ENCODE measurements around the gene SHCBP1L. TPM values are rescaled to one million over a fixed set of nuclear protein-coding genes. Genes with fewer than 3 reads are reported as not detected.

Gene SHCBP1L
- total and polyA plus RNA-seq, 2 donors (not counting 1 experiment from before 2014, with no cell fraction given), result not detected

- Histone ChIP-seq H3K4me1 (ENCODE audit: control insufficient read depth in 2 of 2, insufficient read depth in 2 of 2, low read length in 2 of 2) (no peaks in the 10 kb centered on the region), H3K27me3 (replicated peaks in 1 of 4; ENCODE audit: control extremely low read depth in 1 of 4, control insufficient read depth in 3 of 4, insufficient read depth in 4 of 4, low read length in 3 of 4) (peaks cover 0 to 6% (median 2%) of the 10 kb centered on the region in 4 experiments), H3K4me2 (replicated peaks; ENCODE audit: low read depth, low read length, poor library complexity, severe bottlenecking) (no peak overlapping the region), H4K20me1 (ENCODE audit: control insufficient read depth, insufficient read depth, low read length, poor library complexity, severe bottlenecking) (no peaks in the 10 kb centered on the region), H3K9ac (ENCODE audit: low read length) (no peak overlapping the region), H3K36me3 (replicated peaks in 1 of 2; ENCODE audit: control extremely low read depth in 1 of 2, control insufficient read depth in 1 of 2, extremely low read depth in 1 of 2, insufficient read depth in 2 of 2, low read length in 1 of 2) (no peaks in the 10 kb centered on the region), H3K79me2 (ENCODE audit: control insufficient read depth, insufficient read depth, low read length) (no peaks in the 10 kb centered on the region), H3K9me3 (ENCODE audit: control extremely low read depth in 1 of 3, control insufficient read depth in 2 of 3, insufficient read depth in 1 of 3, low read length in 2 of 3) (peaks cover 0 to 13% (median 2%) of the 10 kb centered on the region in 3 donors), H3K27ac (ENCODE audit: low read length in 2 of 2) (no peak overlapping the region), H3K4me3 (ENCODE audit: control extremely low read depth in 1 of 5, extremely low read depth in 1 of 5, insufficient read depth in 1 of 5, low read depth in 2 of 5, low read length in 4 of 5) (no peak overlapping the region), H2AFZ (ENCODE audit: insufficient read depth, low read depth, low read length, poor library complexity, severe bottlenecking) (no peak overlapping the region)
- intact Hi-C loops (cut with micrococcal nuclease), result no loop called here
- POLR2A ChIA-PET, result no interaction called here
- CTCF ChIA-PET, result no interaction called here
- H3K4me3 Mint-ChIP-seq, result no peak overlapping the region
- ATAC-seq (ENCODE audit: low read depth), result no peak
- no peak for DNase-seq
- peaks cover 2% of the 10 kb centered on the region for H3K9me3 Mint-ChIP-seq (ENCODE audit: insufficient read depth)
- TF ChIP-seq CTCF (IDR thresholded peaks at IDR 0.05) (no peak), EZH2 (IDR thresholded peaks at IDR 0.05; ENCODE audit: borderline replicate concordance, insufficient read depth, low read depth, low read length, poor library complexity, severe bottlenecking) (no peak)
- no peaks in the 10 kb centered on the region for H3K4me1 Mint-ChIP-seq
- WGBS (ENCODE audit: insufficient coverage), result no CpG with 5 or more reads among the region's 1 CpG
- H3K27ac Mint-ChIP-seq, result no peak overlapping the region
- H3K27me3 Mint-ChIP-seq, result peaks cover 14% of the 10 kb centered on the region
Observed at GRCh38 chr1:182910143-182910542, 42.8 kb downstream of the SHCBP1L start.

- H3K4me1 Mint-ChIP-seq, result no peaks in the 10 kb centered on the region
- whole genome bisulfite sequencing (ENCODE audit: insufficient coverage), result 87% methylated on average over 3 of the region's 4 CpGs
- H3K4me2 ChIP-seq (replicated peaks; ENCODE audit: low read depth, low read length, poor library complexity, severe bottlenecking), result no peak overlapping the region
Observed at GRCh38 chr1:182909578-182909977, 43.4 kb downstream of the SHCBP1L start.

More at GRCh38 chr1:182909578-182909977, 43.4 kb downstream of the SHCBP1L start:
- Histone ChIP-seq H3K4me3 (ENCODE audit: control extremely low read depth in 1 of 5, extremely low read depth in 1 of 5, insufficient read depth in 1 of 5, low read depth in 2 of 5, low read length in 4 of 5) (no peak overlapping the region), H3K9me3 (ENCODE audit: control extremely low read depth in 1 of 3, control insufficient read depth in 2 of 3, insufficient read depth in 1 of 3, low read length in 2 of 3) (peaks cover 0 to 13% (median 2%) of the 10 kb centered on the region in 3 donors), H3K27ac (ENCODE audit: low read length in 2 of 2) (no peak overlapping the region), H3K36me3 (replicated peaks in 1 of 2; ENCODE audit: control extremely low read depth in 1 of 2, control insufficient read depth in 1 of 2, extremely low read depth in 1 of 2, insufficient read depth in 2 of 2, low read length in 1 of 2) (no peaks in the 10 kb centered on the region), H4K20me1 (ENCODE audit: control insufficient read depth, insufficient read depth, low read length, poor library complexity, severe bottlenecking) (no peaks in the 10 kb centered on the region), H2AFZ (ENCODE audit: insufficient read depth, low read depth, low read length, poor library complexity, severe bottlenecking) (no peak overlapping the region), H3K4me1 (ENCODE audit: control insufficient read depth in 2 of 2, insufficient read depth in 2 of 2, low read length in 2 of 2) (no peaks in the 10 kb centered on the region), H3K9ac (ENCODE audit: low read length) (no peak overlapping the region), H3K27me3 (replicated peaks in 1 of 4; ENCODE audit: control extremely low read depth in 1 of 4, control insufficient read depth in 3 of 4, insufficient read depth in 4 of 4, low read length in 3 of 4) (peaks cover 0 to 6% (median 2%) of the 10 kb centered on the region in 4 experiments), H3K79me2 (ENCODE audit: control insufficient read depth, insufficient read depth, low read length) (no peaks in the 10 kb centered on the region)
- Mint-ChIP-seq H3K4me3 (no peak overlapping the region), H3K27me3 (peaks cover 14% of the 10 kb centered on the region), H3K27ac (no peak overlapping the region), H3K9me3 (ENCODE audit: insufficient read depth) (peaks cover 2% of the 10 kb centered on the region)
- CTCF ChIA-PET, result no interaction called here
- intact Hi-C loops (cut with micrococcal nuclease), result no loop called here
- no peak for TF ChIP-seq EZH2 (IDR thresholded peaks at IDR 0.05; ENCODE audit: borderline replicate concordance, insufficient read depth, low read depth, low read length, poor library complexity, severe bottlenecking)
- TF ChIP-seq CTCF (IDR thresholded peaks at IDR 0.05), result no peak
- POLR2A ChIA-PET, result no interaction called here
- no peak for ATAC-seq (ENCODE audit: low read depth)
- no peak for DNase-seq

Measured in B cell (primary cell).